ENCODE results near the gene SPAG16.

- TF ChIP-seq CTCF (conservative IDR thresholded peaks at IDR 0.05 in 1 of 2, IDR thresholded peaks at IDR 0.05 in 1 of 2; ENCODE audit: low read depth in 1 of 2, low read length in 2 of 2) (no peak), EZH2 (IDR thresholded peaks at IDR 0.05; ENCODE audit: low read length, missing control alignments) (no peak)
Observed at GRCh38 chr2:214139630-214140284, 855.5 kb downstream of the SPAG16 start.

Data from fibroblast of lung (primary cell).